Bronchial epithelial cell (primary cell): ENCODE measurements around the gene PDE11A. TPM values are rescaled to one million over a fixed set of nuclear protein-coding genes. Genes with fewer than 3 reads are reported as not detected.

Source experiments
- DNase-seq: peaks from one replicate; pipeline ENCODE4 v3.0.0-alpha.2; 2010; ENCODE audit warnings: low read depth
- FAIRE-seq: peaks from 2 replicates; lab custom pipeline; 2011; peaks lifted over from hg19 to GRCh38; lab: Jason Lieb, UNC
- H3K27me3 ChIP-seq: 2 replicates; pipeline ENCODE4 v1.5.1; 2011; ENCODE audit warnings: low read length; ENCODE audit not compliant: control insufficient read depth, insufficient read depth
- H3K36me3 ChIP-seq: 2 replicates; pipeline ENCODE4 v1.5.1; 2011; ENCODE audit warnings: low read length; ENCODE audit not compliant: control insufficient read depth, insufficient read depth
- H3K4me3 ChIP-seq: 2 replicates; pipeline ENCODE4 v1.5.1; 2011; ENCODE audit warnings: mild to moderate bottlenecking, low read depth, low read length, control low read depth
- CTCF ChIP-seq: IDR thresholded peaks from 2 replicates; pipeline ENCODE4 v1.5.1; 2011; ENCODE audit warnings: mild to moderate bottlenecking, moderate library complexity, low read length, control low read depth, inconsistent platforms; ENCODE audit not compliant: insufficient read depth, severe bottlenecking
- total RNA-seq: library from RNA; depleted of rRNA; stranded (reverse); fragments of >200 nt; gene quantifications from 2 replicates; pipeline ENCODE4 v1.2.1, GENCODE V29; 2014

PDE11A gene
- total RNA-seq, 1 donor from 2014 or later = not detected

- Histone ChIP-seq H3K27me3 (no peaks in the 10 kb centered on the region), H3K4me3 (no peak overlapping the region), H3K36me3 (no peaks in the 10 kb centered on the region)
- FAIRE-seq = no peak
- no peak for TF ChIP-seq CTCF
- DNase-seq = no peak
These were observed 439.5 kb downstream of the PDE11A start for GRCh38 chr2:177633111-177633510.

DNA sequence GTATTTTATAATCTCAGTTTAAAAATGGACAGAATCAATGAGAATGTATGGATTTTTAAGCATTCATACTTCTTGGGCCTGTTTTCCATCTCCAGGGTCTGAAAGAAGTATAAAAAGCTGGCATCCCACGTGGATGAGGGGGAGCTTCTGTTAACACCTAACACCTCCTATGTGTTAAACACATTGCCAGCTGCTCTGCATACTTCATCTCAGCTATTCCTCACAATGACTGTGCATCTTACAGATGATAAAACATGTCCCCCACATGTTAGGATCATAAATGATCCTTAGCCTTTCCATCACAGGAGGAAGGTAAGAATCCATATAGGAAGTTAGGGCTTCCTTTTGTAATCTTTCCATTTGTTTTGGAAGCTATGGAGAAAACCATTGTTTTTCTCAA lies 440.9 kb downstream of the PDE11A start:
- no peak for DNase-seq
- Histone ChIP-seq H3K4me3 (no peak overlapping the region), H3K27me3 (no peaks in the 10 kb centered on the region), H3K36me3 (no peaks in the 10 kb centered on the region)
- no peak for TF ChIP-seq CTCF
- no peak for FAIRE-seq

GRCh38 chr2:177629357-177630024 lies 443.1 kb downstream of the PDE11A start:
- no peaks in the 10 kb centered on the region for H3K27me3 ChIP-seq
- no peak for DNase-seq
- no peak for FAIRE-seq
- no peak overlapping the region for H3K4me3 ChIP-seq
- H3K36me3 ChIP-seq = no peaks in the 10 kb centered on the region
- TF ChIP-seq CTCF = no peak

DNA sequence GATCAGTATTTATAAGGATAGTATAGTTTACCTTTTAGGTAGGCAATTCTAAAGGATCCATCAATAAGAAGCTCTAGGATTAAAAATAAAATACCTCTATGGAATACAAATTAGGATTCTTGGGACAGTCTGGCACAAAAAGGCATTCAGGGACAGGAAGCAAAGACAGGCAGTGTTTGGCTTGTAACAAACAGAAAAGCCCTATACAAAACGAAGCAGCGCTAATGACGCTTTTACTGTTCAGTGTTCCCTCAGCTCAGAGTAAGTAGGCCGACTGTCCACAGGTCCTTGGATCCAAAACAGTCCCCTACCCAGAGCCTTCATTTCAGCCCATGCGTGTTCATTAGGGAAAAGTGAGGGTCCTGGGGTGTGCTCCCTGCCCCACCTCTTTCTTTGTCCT lies 443.7 kb downstream of the PDE11A start:
- Histone ChIP-seq H3K36me3 (no peaks in the 10 kb centered on the region), H3K4me3 (no peak overlapping the region), H3K27me3 (no peaks in the 10 kb centered on the region)
- TF ChIP-seq CTCF = no peak
- FAIRE-seq (no peak), DNase-seq (no peak)

- no peak for TF ChIP-seq CTCF
- Histone ChIP-seq H3K4me3 (no peak overlapping the region), H3K27me3 (no peaks in the 10 kb centered on the region), H3K36me3 (no peaks in the 10 kb centered on the region)
- no peak for DNase-seq
- no peak for FAIRE-seq
These were observed 446.6 kb downstream of the PDE11A start for GRCh38 chr2:177625744-177626650.
